IMR-90 (cell line): Measurements from ENCODE around the gene DDX50. TPM values are rescaled to one million over a fixed set of nuclear protein-coding genes. Genes with fewer than 3 reads are reported as not detected.

ENCODE experiments used
- ATAC-seq: fragments of 200-7000 bp; cut with Tn5 transposase; 2 replicates; pipeline ENCODE4 v1.9.1; 2020; ENCODE audit warnings: low read depth, mild to moderate bottlenecking, moderate library complexity
- BruUV-seq: library from RNA; stranded (reverse); fragments of 400-500 nt; replicated peaks from 2 replicates; lab custom pipeline; 2021; lab: Mats Ljungman, UMichigan
- CTCF ChIA-PET: fragments of 300-600 bp; formaldehyde crosslinking; extraction: SDS; loops from one replicate; lab custom pipeline; 2021; ENCODE audit warnings: antibody characterized with exemption; lab: Yijun Ruan, JAX
- POLR2A ChIA-PET: fragments of 300-600 bp; sonication (Branson Sonifier 250); formaldehyde crosslinking; loops from one replicate; lab custom pipeline; 2022; ENCODE audit warnings: antibody characterized with exemption; ENCODE audit not compliant: unreplicated experiment; lab: Charles Lee
- DNase-seq: peaks from one replicate; pipeline ENCODE4 v3.0.0; 2013
- H2AFZ ChIP-seq: replicated peaks from 2 replicates; pipeline ENCODE3; 2013; ENCODE audit warnings: low read length, mild to moderate bottlenecking; ENCODE audit not compliant: poor library complexity
- H2AK5ac ChIP-seq: 2 replicates; pipeline ENCODE4 v1.6.1; 2013; ENCODE audit warnings: low read depth, low read length, inconsistent platforms
- H2AK9ac ChIP-seq: replicated peaks from 2 replicates; pipeline ENCODE3; 2013; ENCODE audit warnings: mild to moderate bottlenecking, low read depth, low read length, moderate library complexity; ENCODE audit not compliant: poor library complexity
- H2BK120ac ChIP-seq: 2 replicates; pipeline ENCODE4 v1.6.1; 2013; ENCODE audit warnings: low read depth, low read length, inconsistent platforms
- H2BK15ac ChIP-seq: 3 replicates; pipeline ENCODE4 v1.6.1; 2013; ENCODE audit warnings: low read depth, low read length, inconsistent platforms
- H2BK20ac ChIP-seq: 2 replicates; pipeline ENCODE4 v1.6.1; 2013; ENCODE audit warnings: low read depth, mild to moderate bottlenecking, inconsistent platforms, low read length, moderate library complexity
- H2BK5ac ChIP-seq: 2 replicates; pipeline ENCODE4 v1.6.1; 2013; ENCODE audit warnings: mild to moderate bottlenecking, low read depth, low read length, inconsistent platforms; ENCODE audit not compliant: poor library complexity, severe bottlenecking
- H3K14ac ChIP-seq: replicated peaks from 2 replicates; pipeline ENCODE4 v1.6.1; 2013; ENCODE audit warnings: low read depth, low read length, inconsistent platforms
- H3K18ac ChIP-seq: 2 replicates; pipeline ENCODE4 v1.6.1; 2013; ENCODE audit warnings: low read depth, low read length, control low read depth
- H3K23ac ChIP-seq: 2 replicates; pipeline ENCODE4 v1.6.1; 2013; ENCODE audit warnings: low read depth, low read length, inconsistent platforms
- H3K27ac ChIP-seq: 2 replicates; pipeline ENCODE4 v1.5.1; 2013; ENCODE audit warnings: mild to moderate bottlenecking, control low read depth, low read length; ENCODE audit not compliant: insufficient read depth
- H3K27me3 ChIP-seq: 2 replicates; pipeline ENCODE4 v1.6.1; 2013; ENCODE audit warnings: low read length; ENCODE audit not compliant: control insufficient read depth, insufficient read depth
- H3K36me3 ChIP-seq: 2 replicates; pipeline ENCODE4 v1.6.1; 2013; ENCODE audit warnings: low read length, mixed read lengths; ENCODE audit not compliant: control insufficient read depth, insufficient read depth
- H3K4ac ChIP-seq: 2 replicates; pipeline ENCODE4 v1.6.1; 2013; ENCODE audit warnings: low read depth, low read length, inconsistent platforms
- H3K4me1 ChIP-seq: 2 replicates; pipeline ENCODE4 v1.6.1; 2013; ENCODE audit warnings: low read length, mixed read lengths; ENCODE audit not compliant: control insufficient read depth, insufficient read depth
- H3K4me2 ChIP-seq: 2 replicates; pipeline ENCODE4 v1.6.1; 2013; ENCODE audit warnings: low read depth, mild to moderate bottlenecking, control low read depth, low read length, moderate library complexity
- H3K4me3 ChIP-seq: 2 replicates; pipeline ENCODE4 v1.5.1; 2013; ENCODE audit warnings: low read depth, mild to moderate bottlenecking, control low read depth, low read length, moderate library complexity; ENCODE audit not compliant: insufficient read depth
- H3K56ac ChIP-seq: 2 replicates; pipeline ENCODE4 v1.6.1; 2013; ENCODE audit warnings: low read length, inconsistent platforms; ENCODE audit not compliant: insufficient read depth; ENCODE audit errors: extremely low read depth
- H3K79me1 ChIP-seq, 2 experiments: 2 replicates each; pipeline ENCODE4 v1.6.1; 2013; ENCODE audit warnings: low read length in 2 of 2, inconsistent platforms in 1 of 2, low read depth in 1 of 2
- H3K9ac ChIP-seq: 2 replicates; pipeline ENCODE4 v1.6.1; 2013; ENCODE audit warnings: low read depth, low read length, control low read depth
- H3K9me1 ChIP-seq: 2 replicates; pipeline ENCODE4 v1.6.1; 2013; ENCODE audit warnings: low read length, inconsistent platforms; ENCODE audit not compliant: insufficient read depth
- H3K9me3 ChIP-seq: 2 replicates; pipeline ENCODE4 v1.6.1; 2013; ENCODE audit warnings: low read length; ENCODE audit not compliant: control insufficient read depth, insufficient read depth
- H4K20me1 ChIP-seq: 2 replicates; pipeline ENCODE4 v1.6.1; 2013; ENCODE audit warnings: low read length, inconsistent platforms; ENCODE audit not compliant: insufficient read depth
- H4K5ac ChIP-seq: 2 replicates; pipeline ENCODE4 v1.6.1; 2013; ENCODE audit warnings: mild to moderate bottlenecking, low read depth, low read length, control low read depth
- H4K8ac ChIP-seq, 2 experiments: 2 replicates each; pipeline ENCODE4 v1.6.1; 2013; ENCODE audit warnings: low read depth in 2 of 2, low read length in 2 of 2, control low read depth in 1 of 2, inconsistent platforms in 1 of 2
- H4K91ac ChIP-seq: 2 replicates; pipeline ENCODE4 v1.6.1; 2013; ENCODE audit warnings: low read depth, low read length, inconsistent platforms; ENCODE audit not compliant: insufficient read depth
- POLR2A ChIP-seq: IDR thresholded peaks from 2 replicates; pipeline ENCODE4 v1.6.1; 2012; ENCODE audit warnings: mild to moderate bottlenecking, low read depth, low read length
- WGBS, 2 experiments: methylation state at CpG; one replicate each; pipeline versions ENCODE4 v1.1.5 to v1.1.7; 2013; ENCODE audit warnings: missing lambda C conversion rate in 2 of 2; ENCODE audit not compliant: insufficient read length in 1 of 2; ENCODE audit errors: extremely low coverage in 2 of 2; 5-methylcytosine and 5-hydroxymethylcytosine counted together
- dilution Hi-C: fragments of 300-500 bp; cut with HindIII; formaldehyde crosslinking; loops from one replicate; pipeline ENCODE4 v1.14.3; 2018; ENCODE audit warnings: low sequenced_read_pairs; ENCODE audit not compliant: unreplicated experiment
- in situ Hi-C: fragments of 300-500 bp; cut with MboI; formaldehyde crosslinking; loops from 3 replicates; pipeline ENCODE4 v1.14.3; 2019; ENCODE audit warnings: low sequenced_read_pairs, inconsistent platforms, mixed read lengths
- intact Hi-C: fragments of 100-400 bp; cut with micrococcal nuclease; formaldehyde crosslinking; loops from 2 replicates; pipeline ENCODE4 v1.10.0; 2022
- polyA plus RNA-seq, 3 experiments: library from polyadenylated mRNA; depleted of rRNA; stranded (reverse); fragments of >200 nt; gene quantifications; 2 replicates each; pipeline ENCODE4 v1.2.3, GENCODE V29; 2012; ENCODE audit warnings: low replicate concordance in 1 of 3
- total RNA-seq: library from RNA; depleted of rRNA; stranded (reverse); fragments of >200 nt; gene quantifications from 2 replicates; pipeline ENCODE4 v1.2.3, GENCODE V29; 2012

DDX50 gene
- total and polyA plus RNA-seq, 2 of the 4 experiments (the other 2 are of a cell fraction): 31.1 to 55.7 TPM

- Histone ChIP-seq H3K23ac (no peak overlapping the region), H3K4me3 (no peak overlapping the region), H3K36me3 (no peaks in the 10 kb centered on the region), H3K4me2 (no peak overlapping the region), H2AK9ac (no peak overlapping the region), H3K9ac (no peak overlapping the region), H3K9me3 (peaks cover 3% of the 10 kb centered on the region), H4K20me1 (no peaks in the 10 kb centered on the region), H4K5ac (no peak overlapping the region), H2BK20ac (no peak overlapping the region), H3K14ac (no peak overlapping the region), H3K4me1 (peaks cover 4% of the 10 kb centered on the region), H3K27ac (no peak overlapping the region), H3K27me3 (no peaks in the 10 kb centered on the region), H3K4ac (no peak overlapping the region), H3K18ac (no peak overlapping the region), H3K9me1 (no peaks in the 10 kb centered on the region; the same call in 1 of the 2 replicates), H4K8ac (no peak overlapping the region), H2BK15ac (no peak overlapping the region), H3K56ac (no peak overlapping the region), H4K91ac (no peak overlapping the region), H2BK5ac (no peak overlapping the region), H3K79me1 (no peaks in the 10 kb centered on the region), H2AK5ac (no peak overlapping the region), H2BK120ac (no peak overlapping the region), H2AFZ (no peak overlapping the region)
- peak; percentile 71 for DNase-seq
- BruUV-seq: no TSS peak
- ATAC-seq: peak; percentile 67
- TF ChIP-seq POLR2A: no peak
- in situ Hi-C loops: no loop called here
- ChIA-PET POLR2A (interaction anchor here (0.6 kb wide), 1 partner anchor 44 kb away, joined by 13 read pairs; the partner anchor contains the start of gene STOX1), CTCF (interaction anchor here (0.6 kb wide), 1 partner anchor 12 kb away, joined by 3 read pairs; no protein-coding TSS in a partner anchor)
- WGBS, 2 experiments: 0% methylated on average over 1 of the region's 6 CpGs; no CpG with 5 or more reads in 1 of the 2 experiments
- dilution Hi-C loops: no loop called here
- intact Hi-C loops: no loop called here
Measured at GRCh38 chr10:68871105-68871711, 29.9 kb upstream of the DDX50 start.
